HG03460 (cell line): ENCODE measurements around the gene DPP9.

Source experiments
- ATAC-seq: cut with Tn5 transposase; IDR thresholded peaks from one replicate; pipeline ENCODE4 v1.9.1; 2021; ENCODE audit not compliant: unreplicated experiment

Gene DPP9

GRCh38 chr19:4660181-4660791 lies 63.4 kb downstream of the DPP9 start:
- no peak for ATAC-seq

GRCh38 chr19:4657835-4658234 lies 65.8 kb downstream of the DPP9 start:
- ATAC-seq, result no peak

GRCh38 chr19:4657262-4657661 lies 66.4 kb downstream of the DPP9 start:
- ATAC-seq, result no peak

GRCh38 chr19:4656102-4656501 lies 67.5 kb downstream of the DPP9 start:
- ATAC-seq, result no peak

- no peak for ATAC-seq
Observed at GRCh38 chr19:4654437-4655361, 68.9 kb downstream of the DPP9 start.

- no peak for ATAC-seq
Observed at GRCh38 chr19:4653793-4654436, 69.7 kb downstream of the DPP9 start.

- ATAC-seq, result no peak
Observed at GRCh38 chr19:4652075-4652474, 71.6 kb downstream of the DPP9 start.

GRCh38 chr19:4650159-4650558 lies 73.5 kb downstream of the DPP9 start:
- no peak for ATAC-seq

- ATAC-seq, result no peak
Observed at GRCh38 chr19:4649392-4650047, 74.1 kb downstream of the DPP9 start.

GRCh38 chr19:4647676-4648644 lies 75.7 kb downstream of the DPP9 start:
- no peak for ATAC-seq

- ATAC-seq, result no peak
Observed at GRCh38 chr19:4645718-4646117, 77.9 kb downstream of the DPP9 start.

GRCh38 chr19:4642625-4643024 lies 81.0 kb downstream of the DPP9 start:
- ATAC-seq, result no peak

GRCh38 chr19:4641132-4641531 lies 82.5 kb downstream of the DPP9 start:
- no peak for ATAC-seq

GRCh38 chr19:4640247-4641000 lies 83.2 kb downstream of the DPP9 start:
- ATAC-seq, result no peak

- peak; percentile 21 for ATAC-seq
Observed at GRCh38 chr19:4639531-4640246, 84.0 kb downstream of the DPP9 start.

GRCh38 chr19:4638828-4639530 lies 84.7 kb downstream of the DPP9 start, which contains the start of gene TNFAIP8L1:
Gene TNFAIP8L1, plus strand, starts transcription at chr19:4639516. Its CDS starts 12,354 bp downstream, at chr19:4651870.
- ATAC-seq, result peak; percentile 64

GRCh38 chr19:4638317-4638716 lies 85.3 kb downstream of the DPP9 start:
- no peak for ATAC-seq

- no peak for ATAC-seq
Observed at GRCh38 chr19:4636761-4637160, 86.9 kb downstream of the DPP9 start.
